Liver (tissue), 9 donors: ENCODE measurements around the gene ELOA. TPM values are rescaled to one million over a fixed set of nuclear protein-coding genes. Genes with fewer than 3 reads are reported as not detected.

ENCODE experiments used
- DNase-seq: peaks from one replicate; pipeline ENCODE4 v3.0.0-alpha.2; 2017; ENCODE audit warnings: low spot score
- H3K27ac ChIP-seq, 2 donors: one replicate each; pipeline ENCODE4 v1.7.0; 2013; ENCODE audit warnings: inconsistent platforms in 2 of 2, low read length in 2 of 2, control low read depth in 1 of 2, low read depth in 1 of 2, mild to moderate bottlenecking in 1 of 2
- H3K27me3 ChIP-seq, 4 donors: one replicate each; pipeline versions ENCODE4 v1.6.1 to v1.7.0; 2013; ENCODE audit warnings: low read length in 3 of 4, inconsistent platforms in 1 of 4, mild to moderate bottlenecking in 1 of 4, moderate library complexity in 1 of 4; ENCODE audit not compliant: control insufficient read depth in 4 of 4, insufficient read depth in 4 of 4
- H3K36me3 ChIP-seq, 4 donors: one replicate each; pipeline versions ENCODE4 v1.6.1 to v1.7.0; 2013; ENCODE audit warnings: low read length in 3 of 4, mild to moderate bottlenecking in 3 of 4, low read depth in 1 of 4, moderate library complexity in 1 of 4; ENCODE audit not compliant: control insufficient read depth in 4 of 4, insufficient read depth in 3 of 4
- H3K4me1 ChIP-seq, 4 donors: one replicate each; pipeline versions ENCODE4 v1.6.1 to v1.7.0; 2013; ENCODE audit warnings: low read length in 3 of 4, mild to moderate bottlenecking in 3 of 4, moderate library complexity in 1 of 4; ENCODE audit not compliant: control insufficient read depth in 4 of 4, insufficient read depth in 4 of 4
- H3K4me3 ChIP-seq, 3 donors: one replicate each; pipeline versions ENCODE4 v1.6.1 to v1.7.0; 2013; ENCODE audit warnings: low read length in 3 of 3, control low read depth in 1 of 3, low read depth in 1 of 3, mild to moderate bottlenecking in 1 of 3
- H3K9ac ChIP-seq, 2 donors: one replicate each; pipeline ENCODE4 v1.7.0; 2013; ENCODE audit warnings: low read length in 2 of 2, mild to moderate bottlenecking in 2 of 2, moderate library complexity in 2 of 2, control low read depth in 1 of 2, low read depth in 1 of 2
- H3K9me3 ChIP-seq, 4 donors: one replicate each; pipeline versions ENCODE4 v1.6.1 to v1.7.0; 2013; ENCODE audit warnings: low read length in 3 of 4; ENCODE audit not compliant: control insufficient read depth in 4 of 4
- EGR1 ChIP-seq, 2 donors: IDR thresholded peaks; 2 replicates each; pipeline ENCODE4 v1.6.1; 2016 to 2018; ENCODE audit warnings: antibody characterized with exemption in 2 of 2, low read depth in 2 of 2
- FOXA2 ChIP-seq: IDR thresholded peaks from 2 replicates; pipeline ENCODE4 v1.6.1; 2016; ENCODE audit warnings: antibody characterized with exemption
- GABPA ChIP-seq, 2 donors: IDR thresholded peaks in 1 of 2; conservative IDR thresholded peaks in 1 of 2; 2 replicates each; pipeline ENCODE4 v1.6.1; 2016; ENCODE audit warnings: antibody characterized with exemption in 2 of 2, mild to moderate bottlenecking in 1 of 2, moderate library complexity in 1 of 2
- HNF4A ChIP-seq, 2 donors: conservative IDR thresholded peaks; 2 replicates each; pipeline ENCODE4 v1.6.1; 2016; ENCODE audit warnings: antibody characterized with exemption in 2 of 2, mild to moderate bottlenecking in 2 of 2
- HNF4G ChIP-seq: IDR thresholded peaks from 2 replicates; pipeline ENCODE4 v1.6.1; 2016; ENCODE audit warnings: antibody characterized with exemption
- JUND ChIP-seq, 2 donors: IDR thresholded peaks; 2 replicates each; pipeline ENCODE4 v1.6.1; 2016; ENCODE audit warnings: antibody characterized with exemption in 2 of 2
- MAX ChIP-seq: IDR thresholded peaks from 2 replicates; pipeline ENCODE4 v1.6.1; 2016; ENCODE audit warnings: antibody characterized with exemption
- NR2F2 ChIP-seq: IDR thresholded peaks from 2 replicates; pipeline ENCODE4 v1.6.1; 2016; ENCODE audit warnings: antibody characterized with exemption
- RAD21 ChIP-seq, 2 donors: IDR thresholded peaks; 2 replicates each; pipeline ENCODE4 v1.6.1; 2016; ENCODE audit warnings: antibody characterized with exemption in 2 of 2, mild to moderate bottlenecking in 2 of 2
- RXRA ChIP-seq, 2 donors: IDR thresholded peaks; 2 replicates each; pipeline ENCODE4 v1.6.1; 2017 to 2018; ENCODE audit warnings: antibody characterized with exemption in 2 of 2, mild to moderate bottlenecking in 1 of 2
- SP1 ChIP-seq: IDR thresholded peaks from 2 replicates; pipeline ENCODE4 v1.6.1; 2018; ENCODE audit warnings: antibody characterized with exemption, mild to moderate bottlenecking
- TAF1 ChIP-seq: conservative IDR thresholded peaks from 2 replicates; pipeline ENCODE4 v1.6.1; 2016; ENCODE audit warnings: antibody characterized with exemption, mild to moderate bottlenecking
- YY1 ChIP-seq: IDR thresholded peaks from 2 replicates; pipeline ENCODE4 v1.6.1; 2016; ENCODE audit warnings: antibody characterized with exemption, mild to moderate bottlenecking
- WGBS: extraction: QIAGEN DNeasy Blood & Tissue Kit; methylation state at CpG from one replicate; pipeline ENCODE4 v1.1.7; 2013; 5-methylcytosine and 5-hydroxymethylcytosine counted together
- polyA plus RNA-seq, 2 donors: library from polyadenylated mRNA; stranded (reverse) in 1 of 2; unstranded in 1 of 2; fragments of 200-250 nt in 1 of 2; fragments of >200 nt in 1 of 2; fragmentation: Nextera tagmentation in 1 of 2; extraction: Ambion mirVana in 1 of 2; gene quantifications; one replicate each; pipeline versions ENCODE4 v1.2.1 to v1.2.3, GENCODE V29; 2013 to 2015
- total RNA-seq, 2 donors: library from RNA; depleted of rRNA; stranded (reverse); fragments of >200 nt; gene quantifications; one replicate each; pipeline ENCODE4 v1.2.3, GENCODE V29; 2014
- TF ChIP-seq, protein P1 (sequence below): fragments of 150-350 bp; IDR thresholded peaks from 2 replicates; pipeline ENCODE4 v1.5.1; 2017; ENCODE audit warnings: improper control_type of control experiment, low read depth, low read length; ENCODE audit not compliant: missing input control
- TF ChIP-seq, protein P2 (sequence below): IDR thresholded peaks from 2 replicates; pipeline ENCODE4 v1.6.1; 2016; ENCODE audit warnings: antibody characterized with exemption
- donor health status: healthy.
- donor health status: healthy.
- donor health status: healthy.
- donor health status: healthy.
- donor health status: healthy.

The ELOA gene
- total and polyA plus RNA-seq, 4 donors: 11.1 to 34.9 (median 24.3) TPM

DNA sequence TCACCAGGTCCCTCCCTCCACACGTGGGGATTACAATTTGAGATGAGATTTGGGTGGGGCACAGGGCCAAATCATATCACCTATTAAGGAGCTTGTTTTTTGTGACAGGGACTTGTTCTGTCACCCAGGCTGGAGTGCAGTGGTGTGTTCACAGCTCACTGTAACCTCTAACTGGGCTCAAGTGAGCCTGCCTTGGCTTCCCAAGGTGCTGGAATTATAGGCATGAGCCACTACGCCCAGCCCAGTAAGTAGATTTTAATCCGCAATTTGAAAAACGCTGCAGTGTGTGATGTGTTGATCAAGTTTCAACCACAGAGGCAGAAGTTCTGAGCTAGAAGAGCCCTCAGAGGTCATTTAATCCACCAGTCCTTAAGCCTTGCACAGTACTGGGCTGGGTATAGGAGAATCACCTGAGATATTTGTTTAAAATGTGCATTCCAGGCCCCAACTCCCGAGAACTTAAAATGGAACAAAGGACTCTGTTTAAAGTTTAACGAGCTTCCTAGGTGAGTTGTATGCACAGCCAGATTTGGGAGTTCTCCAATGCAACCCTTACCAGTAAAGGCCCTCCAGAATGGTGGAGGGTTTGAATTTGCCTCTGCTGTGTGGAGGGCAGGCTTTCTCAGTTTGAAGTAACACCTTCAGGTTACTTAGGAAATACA is 38.3 kb upstream of the ELOA start (continued):
- TF ChIP-seq, protein P1, sequence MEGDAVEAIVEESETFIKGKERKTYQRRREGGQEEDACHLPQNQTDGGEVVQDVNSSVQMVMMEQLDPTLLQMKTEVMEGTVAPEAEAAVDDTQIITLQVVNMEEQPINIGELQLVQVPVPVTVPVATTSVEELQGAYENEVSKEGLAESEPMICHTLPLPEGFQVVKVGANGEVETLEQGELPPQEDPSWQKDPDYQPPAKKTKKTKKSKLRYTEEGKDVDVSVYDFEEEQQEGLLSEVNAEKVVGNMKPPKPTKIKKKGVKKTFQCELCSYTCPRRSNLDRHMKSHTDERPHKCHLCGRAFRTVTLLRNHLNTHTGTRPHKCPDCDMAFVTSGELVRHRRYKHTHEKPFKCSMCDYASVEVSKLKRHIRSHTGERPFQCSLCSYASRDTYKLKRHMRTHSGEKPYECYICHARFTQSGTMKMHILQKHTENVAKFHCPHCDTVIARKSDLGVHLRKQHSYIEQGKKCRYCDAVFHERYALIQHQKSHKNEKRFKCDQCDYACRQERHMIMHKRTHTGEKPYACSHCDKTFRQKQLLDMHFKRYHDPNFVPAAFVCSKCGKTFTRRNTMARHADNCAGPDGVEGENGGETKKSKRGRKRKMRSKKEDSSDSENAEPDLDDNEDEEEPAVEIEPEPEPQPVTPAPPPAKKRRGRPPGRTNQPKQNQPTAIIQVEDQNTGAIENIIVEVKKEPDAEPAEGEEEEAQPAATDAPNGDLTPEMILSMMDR: no peak
- TF ChIP-seq RAD21 (IDR thresholded peaks at IDR 0.05): peak; percentile 28 to 30
- no peak for TF ChIP-seq FOXA2
- TF ChIP-seq MAX: no peak
- TF ChIP-seq, protein P2, sequence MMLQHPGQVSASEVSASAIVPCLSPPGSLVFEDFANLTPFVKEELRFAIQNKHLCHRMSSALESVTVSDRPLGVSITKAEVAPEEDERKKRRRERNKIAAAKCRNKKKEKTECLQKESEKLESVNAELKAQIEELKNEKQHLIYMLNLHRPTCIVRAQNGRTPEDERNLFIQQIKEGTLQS: no peak
- TF ChIP-seq JUND (IDR thresholded peaks at IDR 0.05): peak in 1 of 2 donors; percentile 37
- no peak for TF ChIP-seq NR2F2

DNA sequence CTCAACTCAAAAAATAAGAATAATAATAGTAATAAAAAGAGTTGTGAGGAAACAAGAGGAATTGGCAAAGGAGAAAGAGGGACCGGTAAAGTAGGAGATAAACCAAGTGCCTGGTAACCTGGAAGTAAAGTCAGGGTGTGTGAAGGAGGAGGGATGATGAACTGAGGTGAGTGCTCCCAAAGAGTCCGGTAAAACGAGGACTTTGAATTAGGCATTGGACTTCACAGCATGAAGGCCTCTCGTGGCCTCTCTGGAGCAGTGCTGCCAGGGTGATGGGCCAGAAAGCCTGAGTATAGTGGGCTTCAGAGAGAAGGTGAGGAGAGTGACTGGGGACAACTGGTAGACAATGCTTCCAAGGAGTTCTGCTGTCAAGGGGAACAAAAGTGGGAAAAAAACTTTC is 34.0 kb upstream of the ELOA start:
- peaks cover 9 to 14% (median 12%) of the 10 kb centered on the region in 4 donors for H3K4me1 ChIP-seq
- TF ChIP-seq NR2F2: no peak
- no peaks in the 10 kb centered on the region for H3K9me3 ChIP-seq
- no peaks in the 10 kb centered on the region for H3K27me3 ChIP-seq
- H3K27ac ChIP-seq: no peak overlapping the region
- WGBS: 95% methylated on average over 4 of the region's 4 CpGs
- peaks cover 0 to 3% (median 0%) of the 10 kb centered on the region in 4 donors for H3K36me3 ChIP-seq
- H3K9ac ChIP-seq: no peak overlapping the region
- no peak overlapping the region for H3K4me3 ChIP-seq
- DNase-seq: no peak

GRCh38 chr1:23718482-23718881 is 24.8 kb upstream of the ELOA start:
- DNase-seq: no peak
- Histone ChIP-seq H3K27me3 (no peaks in the 10 kb centered on the region), H3K36me3 (peaks cover 0 to 2% (median 0%) of the 10 kb centered on the region in 4 donors), H3K27ac (no peak overlapping the region), H3K4me1 (peaks cover 0 to 7% (median 5%) of the 10 kb centered on the region in 4 donors), H3K9me3 (no peaks in the 10 kb centered on the region), H3K9ac (no peak overlapping the region), H3K4me3 (no peak overlapping the region)
- 90% methylated on average over 3 of the region's 3 CpGs for WGBS
- TF ChIP-seq, protein P1: peak; percentile 21
- TF ChIP-seq SP1 (no peak), RAD21 (IDR thresholded peaks at IDR 0.05) (peak in 1 of 2 donors; percentile 21)

- DNase-seq: no peak
- Histone ChIP-seq H3K9ac (no peak overlapping the region), H3K27ac (no peak overlapping the region), H3K4me1 (peaks cover 0 to 7% (median 5%) of the 10 kb centered on the region in 4 donors), H3K4me3 (no peak overlapping the region), H3K9me3 (no peaks in the 10 kb centered on the region), H3K27me3 (no peaks in the 10 kb centered on the region), H3K36me3 (peaks cover 0 to 2% (median 0%) of the 10 kb centered on the region in 4 donors)
- WGBS: 71% methylated on average over 3 of the region's 3 CpGs
- TF ChIP-seq, protein P2: no peak
- no peak for TF ChIP-seq SP1
- TF ChIP-seq, protein P1: no peak
- no peak for TF ChIP-seq RXRA (IDR thresholded peaks at IDR 0.05)
- TF ChIP-seq FOXA2: no peak
- no peak for TF ChIP-seq HNF4G
- no peak for TF ChIP-seq GABPA (IDR thresholded peaks at IDR 0.05 in 1 of 2, conservative IDR thresholded peaks at IDR 0.05 in 1 of 2)
- no peak for TF ChIP-seq JUND (IDR thresholded peaks at IDR 0.05)
- TF ChIP-seq YY1: no peak
- TF ChIP-seq TAF1: no peak
- TF ChIP-seq RAD21 (IDR thresholded peaks at IDR 0.05): no peak
- no peak for TF ChIP-seq MAX
- no peak for TF ChIP-seq EGR1 (IDR thresholded peaks at IDR 0.05; ENCODE audit: low read depth in 2 of 2)
- no peak for TF ChIP-seq HNF4A (conservative IDR thresholded peaks at IDR 0.05)
Observed at GRCh38 chr1:23719162-23719820, 24.0 kb upstream of the ELOA start.
